ENCODE data around the gene TSPAN18.

The TSPAN18 gene

DNA sequence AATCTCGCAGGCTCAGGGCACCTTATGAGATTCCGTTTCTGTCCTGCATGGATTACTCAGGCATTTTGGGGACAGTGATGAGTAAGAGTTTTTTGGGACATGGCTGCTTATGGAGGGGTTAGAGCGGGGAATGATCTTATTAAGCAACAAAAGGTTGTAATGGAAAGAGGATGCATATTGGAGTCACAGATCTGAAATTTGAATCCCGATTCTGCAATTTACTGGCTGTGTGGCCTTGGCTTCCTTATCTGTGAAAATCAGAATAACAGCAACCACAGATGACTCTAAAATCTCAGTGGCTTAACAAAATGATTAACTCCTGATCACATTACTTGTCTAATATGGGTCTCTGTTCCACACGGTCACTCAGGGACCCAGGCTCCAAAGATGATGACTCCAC is 5.8 kb downstream of the TSPAN18 start:
- H3K4me3 ChIP-seq (ENCODE audit: low read length, poor library complexity, severe bottlenecking), result no peak overlapping the region
- TF ChIP-seq, protein P1, sequence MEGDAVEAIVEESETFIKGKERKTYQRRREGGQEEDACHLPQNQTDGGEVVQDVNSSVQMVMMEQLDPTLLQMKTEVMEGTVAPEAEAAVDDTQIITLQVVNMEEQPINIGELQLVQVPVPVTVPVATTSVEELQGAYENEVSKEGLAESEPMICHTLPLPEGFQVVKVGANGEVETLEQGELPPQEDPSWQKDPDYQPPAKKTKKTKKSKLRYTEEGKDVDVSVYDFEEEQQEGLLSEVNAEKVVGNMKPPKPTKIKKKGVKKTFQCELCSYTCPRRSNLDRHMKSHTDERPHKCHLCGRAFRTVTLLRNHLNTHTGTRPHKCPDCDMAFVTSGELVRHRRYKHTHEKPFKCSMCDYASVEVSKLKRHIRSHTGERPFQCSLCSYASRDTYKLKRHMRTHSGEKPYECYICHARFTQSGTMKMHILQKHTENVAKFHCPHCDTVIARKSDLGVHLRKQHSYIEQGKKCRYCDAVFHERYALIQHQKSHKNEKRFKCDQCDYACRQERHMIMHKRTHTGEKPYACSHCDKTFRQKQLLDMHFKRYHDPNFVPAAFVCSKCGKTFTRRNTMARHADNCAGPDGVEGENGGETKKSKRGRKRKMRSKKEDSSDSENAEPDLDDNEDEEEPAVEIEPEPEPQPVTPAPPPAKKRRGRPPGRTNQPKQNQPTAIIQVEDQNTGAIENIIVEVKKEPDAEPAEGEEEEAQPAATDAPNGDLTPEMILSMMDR (conservative IDR thresholded peaks at IDR 0.05; ENCODE audit: low read length), result no peak
- no peak for TF ChIP-seq EZH2phosphoT487 (IDR thresholded peaks at IDR 0.05; ENCODE audit: borderline replicate concordance)
- no peaks in the 10 kb centered on the region for H3K9me3 ChIP-seq (ENCODE audit: insufficient read depth, low read depth, low read length)
- H3K9me2 ChIP-seq (replicated peaks; ENCODE audit: low read depth, low read length), result no peaks in the 10 kb centered on the region
- H3K9ac ChIP-seq (ENCODE audit: low read depth, low read length, poor library complexity, severe bottlenecking), result no peak overlapping the region
- H3K79me2 ChIP-seq (ENCODE audit: insufficient read depth, low read length), result no peaks in the 10 kb centered on the region
- H3K27me3 ChIP-seq (ENCODE audit: insufficient read depth, low read length, poor library complexity, severe bottlenecking), result no peaks in the 10 kb centered on the region
- no peak overlapping the region for H2AFZ ChIP-seq (ENCODE audit: low read length)
- H3K4me2 ChIP-seq (ENCODE audit: low read depth, low read length, poor library complexity, severe bottlenecking), result no peak overlapping the region
- H3F3A ChIP-seq (ENCODE audit: low read depth), result no peaks in the 10 kb centered on the region
- H3K4me1 ChIP-seq (ENCODE audit: insufficient read depth, low read length, poor library complexity, severe bottlenecking), result no peaks in the 10 kb centered on the region
- no peaks in the 10 kb centered on the region for H4K20me1 ChIP-seq (ENCODE audit: insufficient read depth, low read length, poor library complexity, severe bottlenecking)
- H3K36me3 ChIP-seq (ENCODE audit: insufficient read depth, low read length), result no peaks in the 10 kb centered on the region

- no peak overlapping the region for H3K4me3 ChIP-seq (ENCODE audit: low read length, poor library complexity, severe bottlenecking)
- no peak overlapping the region for H3K4me2 ChIP-seq (ENCODE audit: low read depth, low read length, poor library complexity, severe bottlenecking)
- H3K4me1 ChIP-seq (ENCODE audit: insufficient read depth, low read length, poor library complexity, severe bottlenecking), result no peaks in the 10 kb centered on the region
- H3K9me2 ChIP-seq (replicated peaks; ENCODE audit: low read depth, low read length), result no peaks in the 10 kb centered on the region
- no peak for TF ChIP-seq EZH2phosphoT487 (IDR thresholded peaks at IDR 0.05; ENCODE audit: borderline replicate concordance)
- TF ChIP-seq, protein P1 (conservative IDR thresholded peaks at IDR 0.05; ENCODE audit: low read length), result no peak
- H3K9me3 ChIP-seq (ENCODE audit: insufficient read depth, low read depth, low read length), result no peaks in the 10 kb centered on the region
- no peaks in the 10 kb centered on the region for H3K27me3 ChIP-seq (ENCODE audit: insufficient read depth, low read length, poor library complexity, severe bottlenecking)
- no peak overlapping the region for H2AFZ ChIP-seq (ENCODE audit: low read length)
- no peaks in the 10 kb centered on the region for H3K79me2 ChIP-seq (ENCODE audit: insufficient read depth, low read length)
- H3K9ac ChIP-seq (ENCODE audit: low read depth, low read length, poor library complexity, severe bottlenecking), result no peak overlapping the region
- H3K36me3 ChIP-seq (ENCODE audit: insufficient read depth, low read length), result no peaks in the 10 kb centered on the region
- no peaks in the 10 kb centered on the region for H3F3A ChIP-seq (ENCODE audit: low read depth)
- no peaks in the 10 kb centered on the region for H4K20me1 ChIP-seq (ENCODE audit: insufficient read depth, low read length, poor library complexity, severe bottlenecking)
Measured at GRCh38 chr11:44733877-44734276, 7.1 kb downstream of the TSPAN18 start.

DNA sequence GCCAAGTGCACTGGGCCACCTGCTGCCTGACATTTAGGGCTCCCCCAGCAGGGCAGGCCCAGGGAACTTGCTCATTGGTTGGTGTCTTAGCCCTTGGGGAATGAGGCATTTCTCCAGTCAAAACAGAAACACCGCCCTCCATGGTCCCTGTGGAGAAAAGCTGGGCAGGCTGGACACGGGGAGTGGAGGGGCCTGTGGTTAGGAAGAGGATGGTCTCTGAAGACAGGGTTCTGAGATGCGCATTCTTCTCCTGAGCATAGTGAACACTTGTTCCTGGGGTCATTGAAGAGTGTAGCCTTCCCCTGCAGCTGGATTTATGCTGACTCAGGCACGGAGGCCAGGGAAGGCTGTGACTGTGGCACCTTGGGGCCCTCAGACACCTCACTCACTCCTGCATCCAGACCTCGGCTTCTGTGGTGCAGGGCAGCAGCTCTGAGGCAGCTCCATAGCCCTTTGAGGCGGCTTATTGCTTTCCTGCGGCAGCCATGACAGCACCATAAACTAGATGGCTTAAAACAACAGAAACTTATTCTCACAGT is 8.2 kb downstream of the TSPAN18 start:
- no peak overlapping the region for H3K4me2 ChIP-seq (ENCODE audit: low read depth, low read length, poor library complexity, severe bottlenecking)
- H3K9me3 ChIP-seq (ENCODE audit: insufficient read depth, low read depth, low read length), result no peaks in the 10 kb centered on the region
- no peaks in the 10 kb centered on the region for H3K79me2 ChIP-seq (ENCODE audit: insufficient read depth, low read length)
- H3K27me3 ChIP-seq (ENCODE audit: insufficient read depth, low read length, poor library complexity, severe bottlenecking), result no peaks in the 10 kb centered on the region
- no peak overlapping the region for H2AFZ ChIP-seq (ENCODE audit: low read length)
- H3K4me3 ChIP-seq (ENCODE audit: low read length, poor library complexity, severe bottlenecking), result no peak overlapping the region
- H3K36me3 ChIP-seq (ENCODE audit: insufficient read depth, low read length), result no peaks in the 10 kb centered on the region
- no peak overlapping the region for H3K9ac ChIP-seq (ENCODE audit: low read depth, low read length, poor library complexity, severe bottlenecking)
- no peaks in the 10 kb centered on the region for H3K9me2 ChIP-seq (replicated peaks; ENCODE audit: low read depth, low read length)
- no peaks in the 10 kb centered on the region for H3K4me1 ChIP-seq (ENCODE audit: insufficient read depth, low read length, poor library complexity, severe bottlenecking)
- H4K20me1 ChIP-seq (ENCODE audit: insufficient read depth, low read length, poor library complexity, severe bottlenecking), result no peaks in the 10 kb centered on the region
- no peaks in the 10 kb centered on the region for H3F3A ChIP-seq (ENCODE audit: low read depth)
- no peak for TF ChIP-seq EZH2phosphoT487 (IDR thresholded peaks at IDR 0.05; ENCODE audit: borderline replicate concordance)
- TF ChIP-seq, protein P1 (conservative IDR thresholded peaks at IDR 0.05; ENCODE audit: low read length), result no peak
